SU-DHL-6 (cell line): ENCODE measurements around the gene POLR2E.

ENCODE experiments used
- H2AFZ ChIP-seq: fragments of 200-600 bp; sonication (generic); 2 replicates; pipeline ENCODE4 v1.6.1; 2014; ENCODE audit warnings: low read depth, mild to moderate bottlenecking, moderate library complexity, mixed read lengths, antibody characterized with exemption, low read length; ENCODE audit not compliant: severe bottlenecking
- H3F3A ChIP-seq: fragments of 200-600 bp; shearing (Covaris generic); 2 replicates; pipeline ENCODE4 v1.6.0; 2016; ENCODE audit warnings: antibody characterized with exemption, mild to moderate bottlenecking; ENCODE audit not compliant: insufficient read depth
- H3K27ac ChIP-seq: fragments of 200-600 bp; sonication (generic); 2 replicates; pipeline ENCODE4 v1.5.1; 2016; ENCODE audit warnings: low read depth, mild to moderate bottlenecking, low read length, moderate library complexity, mixed read lengths
- H3K27me3 ChIP-seq: fragments of 200-600 bp; sonication (generic), shearing (Covaris generic); 2 replicates; pipeline ENCODE4 v1.6.0; 2014; ENCODE audit warnings: mild to moderate bottlenecking, low read length
- H3K36me3 ChIP-seq: fragments of 200-600 bp; sonication (generic); 2 replicates; pipeline ENCODE4 v1.6.1; 2014; ENCODE audit warnings: mild to moderate bottlenecking, low read length, mixed read lengths
- H3K4me2 ChIP-seq: fragments of 300-600, 200-600 bp; shearing (Covaris generic), sonication (generic); 2 replicates; pipeline ENCODE4 v1.6.0; 2014; ENCODE audit warnings: low read length, low read depth, mild to moderate bottlenecking; ENCODE audit not compliant: poor library complexity, severe bottlenecking
- H3K4me3 ChIP-seq: fragments of 200-600 bp; sonication (generic); 2 replicates; pipeline ENCODE4 v1.5.1; 2014; ENCODE audit warnings: antibody characterized with exemption, low read length, mild to moderate bottlenecking, mixed read lengths; ENCODE audit not compliant: insufficient read depth, poor library complexity, severe bottlenecking
- H3K79me2 ChIP-seq: fragments of 200-600 bp; sonication (generic); 2 replicates; pipeline ENCODE4 v1.6.1; 2014; ENCODE audit warnings: mild to moderate bottlenecking, low read length, moderate library complexity; ENCODE audit not compliant: insufficient read depth
- H3K9ac ChIP-seq: fragments of 200-600 bp; sonication (generic); 2 replicates; pipeline ENCODE4 v1.7.0; 2014; ENCODE audit warnings: mild to moderate bottlenecking, low read length
- H3K9me2 ChIP-seq: fragments of 200-600 bp; sonication (generic); replicated peaks from 2 replicates; pipeline ENCODE4 v1.6.1; 2014; ENCODE audit warnings: low read length; ENCODE audit not compliant: insufficient read depth
- H3K9me3 ChIP-seq: fragments of 200-600 bp; sonication (generic); 2 replicates; pipeline ENCODE4 v1.6.1; 2014; ENCODE audit warnings: low read length, mixed read lengths; ENCODE audit not compliant: insufficient read depth
- H4K20me1 ChIP-seq: fragments of 200-600 bp; sonication (generic); 2 replicates; pipeline ENCODE4 v1.6.1; 2014; ENCODE audit warnings: low read depth, mild to moderate bottlenecking, antibody characterized with exemption, low read length, moderate library complexity, mixed read lengths
- EZH2phosphoT487 ChIP-seq: fragments of 200-600 bp; sonication (generic), shearing (Covaris generic); conservative IDR thresholded peaks from 2 replicates; pipeline ENCODE4 v1.6.1; 2018; ENCODE audit warnings: mild to moderate bottlenecking, antibody characterized with exemption, low read length, moderate library complexity, mixed read lengths
- TF ChIP-seq, protein P1 (sequence below): fragments of 200-600 bp; sonication (generic); IDR thresholded peaks from one replicate; pipeline ENCODE4 v1.5.1; 2017; ENCODE audit warnings: antibody characterized with exemption, mild to moderate bottlenecking, low read length, moderate library complexity; ENCODE audit not compliant: insufficient read depth, poor library complexity, severe bottlenecking

The POLR2E gene

DNA sequence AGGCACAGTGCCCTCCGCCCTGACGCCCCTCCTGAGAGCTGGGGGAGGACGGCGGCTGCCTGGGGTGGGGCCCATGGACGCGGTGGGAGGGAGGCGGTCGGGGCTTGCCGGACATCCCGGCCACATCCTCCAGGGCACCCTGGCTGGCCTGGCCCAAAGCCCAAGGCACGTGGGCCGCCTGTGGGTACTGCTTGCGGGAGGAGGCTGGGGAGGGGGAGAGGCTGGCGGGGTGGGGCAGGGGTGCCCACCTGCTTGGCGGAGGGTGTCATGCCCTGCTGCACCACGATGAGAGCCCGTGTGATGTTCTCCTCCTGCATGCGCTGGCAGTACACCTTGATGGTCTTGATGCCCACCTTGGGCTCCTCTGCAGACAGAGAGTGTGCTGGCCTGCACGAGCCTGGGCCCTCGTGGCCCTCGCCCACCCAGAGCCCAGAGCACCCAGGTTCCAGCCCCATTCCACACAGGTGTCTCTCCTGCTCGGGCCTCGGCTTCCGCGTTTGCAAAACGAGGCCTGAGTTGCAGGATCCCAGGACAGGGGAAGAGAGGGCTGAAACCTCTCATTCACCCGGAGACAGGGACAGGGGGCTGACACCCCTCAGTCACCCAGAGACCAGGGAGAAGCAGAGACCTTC, 3.5 kb downstream of the POLR2E start:
- Histone ChIP-seq H2AFZ (no peak overlapping the region), H4K20me1 (no peaks in the 10 kb centered on the region), H3K9ac (no peak overlapping the region), H3K9me3 (no peaks in the 10 kb centered on the region), H3K36me3 (no peaks in the 10 kb centered on the region), H3K79me2 (peaks cover 23% of the 10 kb centered on the region), H3K4me3 (no peak overlapping the region), H3K27me3 (no peaks in the 10 kb centered on the region), H3K9me2 (no peaks in the 10 kb centered on the region), H3F3A (peaks cover 18% of the 10 kb centered on the region), H3K4me2 (no peak overlapping the region), H3K27ac (no peak overlapping the region)
- TF ChIP-seq EZH2phosphoT487, result no peak
- TF ChIP-seq, protein P1, sequence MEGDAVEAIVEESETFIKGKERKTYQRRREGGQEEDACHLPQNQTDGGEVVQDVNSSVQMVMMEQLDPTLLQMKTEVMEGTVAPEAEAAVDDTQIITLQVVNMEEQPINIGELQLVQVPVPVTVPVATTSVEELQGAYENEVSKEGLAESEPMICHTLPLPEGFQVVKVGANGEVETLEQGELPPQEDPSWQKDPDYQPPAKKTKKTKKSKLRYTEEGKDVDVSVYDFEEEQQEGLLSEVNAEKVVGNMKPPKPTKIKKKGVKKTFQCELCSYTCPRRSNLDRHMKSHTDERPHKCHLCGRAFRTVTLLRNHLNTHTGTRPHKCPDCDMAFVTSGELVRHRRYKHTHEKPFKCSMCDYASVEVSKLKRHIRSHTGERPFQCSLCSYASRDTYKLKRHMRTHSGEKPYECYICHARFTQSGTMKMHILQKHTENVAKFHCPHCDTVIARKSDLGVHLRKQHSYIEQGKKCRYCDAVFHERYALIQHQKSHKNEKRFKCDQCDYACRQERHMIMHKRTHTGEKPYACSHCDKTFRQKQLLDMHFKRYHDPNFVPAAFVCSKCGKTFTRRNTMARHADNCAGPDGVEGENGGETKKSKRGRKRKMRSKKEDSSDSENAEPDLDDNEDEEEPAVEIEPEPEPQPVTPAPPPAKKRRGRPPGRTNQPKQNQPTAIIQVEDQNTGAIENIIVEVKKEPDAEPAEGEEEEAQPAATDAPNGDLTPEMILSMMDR, result no peak

DNA sequence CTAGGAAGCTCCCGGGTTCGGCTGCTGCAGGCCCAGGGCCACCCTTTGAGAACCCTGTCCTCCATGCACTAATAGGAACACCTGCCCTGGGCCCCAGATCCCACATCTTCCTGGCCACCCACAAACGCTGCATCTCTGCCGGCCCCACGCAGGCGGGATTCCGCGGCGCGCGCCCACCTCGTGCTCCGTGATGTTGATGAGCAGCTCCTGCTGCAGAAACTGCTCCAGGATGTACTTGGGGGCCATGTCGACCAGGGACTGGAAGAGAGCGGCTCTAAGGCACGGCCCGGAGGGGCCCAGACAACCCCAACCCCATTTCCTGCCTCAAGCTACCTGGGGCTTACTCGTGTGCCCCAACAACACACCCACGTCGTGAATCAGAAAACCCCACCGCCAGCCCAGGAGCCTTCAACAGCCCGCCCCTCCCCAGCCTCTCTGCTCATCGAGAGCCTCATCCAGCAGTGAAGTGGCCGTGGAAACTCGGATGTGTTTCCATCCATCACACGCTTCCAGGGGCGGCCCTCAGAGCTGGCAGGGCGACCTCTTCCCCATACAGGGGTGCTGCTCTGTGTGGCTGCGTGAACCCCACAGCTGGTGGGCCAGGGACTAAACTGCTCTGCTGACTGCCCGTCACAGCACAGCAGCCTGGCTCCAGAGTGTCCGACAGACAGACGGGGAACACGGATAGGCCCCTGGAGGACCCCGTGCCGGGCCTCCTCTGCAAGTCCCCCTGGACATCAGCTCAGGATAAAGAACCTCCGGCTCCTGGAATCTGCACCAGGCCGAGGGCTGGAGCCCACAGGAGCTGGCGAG, 4.2 kb downstream of the POLR2E start:
- no peak overlapping the region for H3K4me2 ChIP-seq
- H3K36me3 ChIP-seq, result no peaks in the 10 kb centered on the region
- peaks cover 23% of the 10 kb centered on the region for H3K79me2 ChIP-seq
- TF ChIP-seq, protein P1, result no peak
- no peak for TF ChIP-seq EZH2phosphoT487
- no peak overlapping the region for H3K9ac ChIP-seq
- H3K9me2 ChIP-seq, result no peaks in the 10 kb centered on the region
- H3K27me3 ChIP-seq, result no peaks in the 10 kb centered on the region
- H3K9me3 ChIP-seq, result no peaks in the 10 kb centered on the region
- H4K20me1 ChIP-seq, result no peaks in the 10 kb centered on the region
- H3K4me3 ChIP-seq, result no peak overlapping the region
- peaks cover 23% of the 10 kb centered on the region for H3F3A ChIP-seq
- no peak overlapping the region for H3K27ac ChIP-seq
- H2AFZ ChIP-seq, result no peak overlapping the region

DNA sequence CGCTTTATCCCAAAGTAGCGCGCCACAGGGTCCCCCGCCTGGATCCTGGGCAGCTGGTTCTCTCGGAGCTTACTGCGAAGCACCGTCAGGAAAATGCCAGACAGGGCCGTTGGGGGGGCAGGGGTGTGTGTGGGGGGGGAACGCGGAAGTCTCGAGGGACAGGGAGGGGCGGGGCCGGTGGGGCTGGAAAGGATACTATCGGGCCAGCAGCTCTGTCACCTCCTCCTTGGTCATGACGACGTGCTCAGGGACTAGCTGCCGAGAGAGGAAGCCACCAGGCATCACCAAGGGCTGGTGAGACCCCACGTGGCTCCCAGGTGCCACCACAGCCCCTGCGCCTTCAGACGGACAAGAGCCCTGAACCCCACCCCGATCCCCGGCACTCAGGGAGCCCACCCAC, 5.3 kb downstream of the POLR2E start:
- Histone ChIP-seq H3F3A (peaks cover 23% of the 10 kb centered on the region), H3K27ac (no peak overlapping the region), H3K4me2 (no peak overlapping the region), H3K9me2 (no peaks in the 10 kb centered on the region), H3K4me3 (no peak overlapping the region), H3K79me2 (peaks cover 21% of the 10 kb centered on the region), H3K9ac (no peak overlapping the region), H3K27me3 (no peaks in the 10 kb centered on the region), H4K20me1 (no peaks in the 10 kb centered on the region), H2AFZ (no peak overlapping the region), H3K36me3 (no peaks in the 10 kb centered on the region), H3K9me3 (no peaks in the 10 kb centered on the region)
- no peak for TF ChIP-seq EZH2phosphoT487
- TF ChIP-seq, protein P1, result no peak
